ENCODE data around the gene SULT1C2. TPM values are rescaled to one million over a fixed set of nuclear protein-coding genes. Genes with fewer than 3 reads are reported as not detected.

Gene SULT1C2
- total RNA-seq, 1 donor from 2014 or later, result 0.64 TPM

- no peak for DNase-seq (ENCODE audit: low spot score)
Measured at GRCh38 chr2:108287169-108287568, 1.5 kb upstream of the SULT1C2 start.

GRCh38 chr2:108293850-108294249 is 5.2 kb downstream of the SULT1C2 start:
- no peak for DNase-seq (ENCODE audit: low spot score)

- DNase-seq (ENCODE audit: low spot score), result no peak
Measured at GRCh38 chr2:108297436-108298141, 8.9 kb downstream of the SULT1C2 start.

GRCh38 chr2:108301558-108301957 is 12.9 kb downstream of the SULT1C2 start:
- no peak for DNase-seq (ENCODE audit: low spot score)

- no peak for DNase-seq (ENCODE audit: low spot score)
Measured at GRCh38 chr2:108304975-108305374, 16.3 kb downstream of the SULT1C2 start.

GRCh38 chr2:108305901-108306300 is 17.2 kb downstream of the SULT1C2 start:
- DNase-seq (ENCODE audit: low spot score), result no peak

GRCh38 chr2:108309903-108310302 is 21.2 kb downstream of the SULT1C2 start:
- no peak for DNase-seq (ENCODE audit: low spot score)

- no peak for DNase-seq (ENCODE audit: low spot score)
Measured at GRCh38 chr2:108314586-108315296, 26.0 kb downstream of the SULT1C2 start.

- no peak for DNase-seq (ENCODE audit: low spot score)
Measured at GRCh38 chr2:108315444-108315934, 26.8 kb downstream of the SULT1C2 start.

GRCh38 chr2:108316033-108316432 is 27.3 kb downstream of the SULT1C2 start:
- no peak for DNase-seq (ENCODE audit: low spot score)

- DNase-seq (ENCODE audit: low spot score), result no peak
Measured at GRCh38 chr2:108316461-108317258, 28.0 kb downstream of the SULT1C2 start.

- DNase-seq (ENCODE audit: low spot score), result no peak
Measured at GRCh38 chr2:108320326-108320922, 31.7 kb downstream of the SULT1C2 start.

GRCh38 chr2:108323619-108324018 is 34.9 kb downstream of the SULT1C2 start:
- DNase-seq (ENCODE audit: low spot score), result no peak

GRCh38 chr2:108324531-108325255 is 36.0 kb downstream of the SULT1C2 start:
- no peak for DNase-seq (ENCODE audit: low spot score)

GRCh38 chr2:108325756-108326155 is 37.1 kb downstream of the SULT1C2 start:
- DNase-seq (ENCODE audit: low spot score), result no peak

- DNase-seq (ENCODE audit: low spot score), result no peak
Measured at GRCh38 chr2:108329771-108330170, 41.1 kb downstream of the SULT1C2 start.

- DNase-seq (ENCODE audit: low spot score), result no peak
Measured at GRCh38 chr2:108330979-108331378, 42.3 kb downstream of the SULT1C2 start.

GRCh38 chr2:108345951-108346350 is 57.3 kb downstream of the SULT1C2 start:
- no peak for DNase-seq (ENCODE audit: low spot score)

- DNase-seq (ENCODE audit: low spot score), result no peak
Measured at GRCh38 chr2:108346827-108347226, 58.1 kb downstream of the SULT1C2 start.

GRCh38 chr2:108347786-108348185 is 59.1 kb downstream of the SULT1C2 start:
- no peak for DNase-seq (ENCODE audit: low spot score)

All from mesenteric fat pad (tissue), 1 donor.